ENCODE measurements around the gene C1S.
"Not testable (repeated sequence)": the region's sequence is repeated elsewhere in the genome, so short reads cannot be mapped to it uniquely, and the experiment has no call there.

C1S gene

GRCh38 chr12:7107181-7107580 is 46.7 kb downstream of the C1S start:
- DNase-seq, result not testable (repeated sequence)

GRCh38 chr12:7107636-7108002 is 47.1 kb downstream of the C1S start:
- DNase-seq, result no peak

GRCh38 chr12:7108003-7108795 is 47.7 kb downstream of the C1S start:
- peak; percentile 73 to 77 for DNase-seq

- DNase-seq, result peak; percentile 72 to 78
These were observed 48.5 kb downstream of the C1S start, which contains the start of gene C1RL for GRCh38 chr12:7108796-7109571. Gene C1RL (minus strand): TSS chr12:7109214. CDS start chr12:7109180, 34 bp downstream.

- DNase-seq, result no peak
These were observed 49.0 kb downstream of the C1S start for GRCh38 chr12:7109572-7109920.

GRCh38 chr12:7110661-7111060 is 50.1 kb downstream of the C1S start:
- no peak for DNase-seq

GRCh38 chr12:7112041-7112440 is 51.5 kb downstream of the C1S start:
- no peak for DNase-seq

- DNase-seq, result peak; percentile 38 to 73
These were observed 52.9 kb downstream of the C1S start for GRCh38 chr12:7113389-7113871.

GRCh38 chr12:7114008-7114407 is 53.5 kb downstream of the C1S start:
- no peak for DNase-seq

- DNase-seq, result no peak
These were observed 54.3 kb downstream of the C1S start for GRCh38 chr12:7114851-7115250.

GRCh38 chr12:7116196-7116595 is 55.7 kb downstream of the C1S start:
- no peak for DNase-seq

GRCh38 chr12:7116916-7117315 is 56.4 kb downstream of the C1S start:
- no peak for DNase-seq

GRCh38 chr12:7117670-7118069 is 57.2 kb downstream of the C1S start:
- DNase-seq, result no peak

GRCh38 chr12:7118881-7119280 is 58.4 kb downstream of the C1S start:
- no peak for DNase-seq

GRCh38 chr12:7120166-7120565 is 59.6 kb downstream of the C1S start:
- DNase-seq, result no peak

Measured in CD4-positive, alpha-beta T cell treated with Interleukin-1 beta for 1 hour (primary cell).